HuH-7.5 (cell line): ENCODE results near the gene GRIN2A.

Experiments
- DNase-seq: peaks from one replicate; pipeline ENCODE4 v3.0.0; 2011; ENCODE audit warnings: low spot score

Gene GRIN2A

GRCh38 chr16:9817586-9817985, 364.6 kb downstream of the GRIN2A start:
- DNase-seq = no peak

DNA sequence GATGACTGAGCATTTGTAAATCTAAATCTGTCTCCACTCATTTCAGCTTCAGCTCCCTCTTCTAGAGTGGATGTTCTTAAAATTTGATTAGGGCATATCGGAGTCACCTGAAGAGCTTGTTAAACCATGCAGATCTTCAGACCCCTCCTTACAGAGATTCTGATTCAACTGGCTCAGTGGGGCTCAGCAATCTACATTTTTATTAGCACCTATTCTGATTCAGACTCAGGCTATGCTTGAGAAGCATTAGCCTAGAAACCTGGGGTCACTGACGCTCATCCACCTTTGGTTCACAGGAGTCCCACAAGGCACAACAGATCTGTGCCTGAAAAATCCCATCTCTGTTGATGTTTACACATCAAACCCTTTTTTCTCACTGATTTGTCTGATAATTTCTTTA, 365.6 kb downstream of the GRIN2A start:
- DNase-seq = no peak

DNA sequence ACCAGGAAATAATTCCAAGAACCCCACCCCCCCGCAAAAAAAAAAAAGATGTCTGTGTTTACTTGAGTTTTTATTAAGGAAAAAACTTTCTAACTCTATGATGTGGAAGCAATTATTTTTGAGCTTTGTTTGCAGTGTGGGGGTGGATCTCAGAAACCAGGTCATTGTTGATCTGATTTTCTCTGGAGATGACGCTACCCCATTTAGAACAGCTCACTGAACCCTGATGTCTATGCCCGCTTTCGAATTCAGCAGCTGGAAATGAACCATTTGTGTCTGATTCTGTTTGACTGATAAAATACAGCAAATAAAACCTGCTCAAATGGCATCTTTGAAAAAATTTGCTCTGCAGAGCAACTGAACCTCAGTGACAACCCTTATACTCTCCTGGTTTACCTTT, 368.6 kb downstream of the GRIN2A start:
- no peak for DNase-seq

- no peak for DNase-seq
Measured at GRCh38 chr16:9808210-9808609, 374.0 kb downstream of the GRIN2A start.

- no peak for DNase-seq
Measured at GRCh38 chr16:9807302-9807701, 374.9 kb downstream of the GRIN2A start.

DNA sequence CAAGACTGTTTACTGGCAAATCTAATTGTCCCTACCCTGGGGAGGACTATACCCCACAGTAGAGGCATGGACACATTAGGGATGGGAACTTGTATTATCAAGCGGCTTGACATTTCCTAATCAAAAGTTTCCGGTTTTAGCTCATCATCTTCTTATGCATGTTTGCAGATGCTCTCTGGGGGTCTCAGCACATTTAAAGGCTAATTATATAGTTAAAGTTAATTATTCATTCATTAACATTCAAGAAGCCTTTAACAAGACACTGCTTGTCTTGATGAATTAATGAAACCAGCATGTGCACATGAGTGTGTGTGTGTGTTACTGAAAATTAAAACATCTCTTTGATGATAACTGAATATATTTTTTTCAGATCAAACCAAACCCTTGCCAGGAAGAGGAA, 377.1 kb downstream of the GRIN2A start:
- DNase-seq = no peak

GRCh38 chr16:9802160-9802559, 380.1 kb downstream of the GRIN2A start:
- no peak for DNase-seq

- no peak for DNase-seq
Measured at GRCh38 chr16:9801651-9802050, 380.6 kb downstream of the GRIN2A start.

- DNase-seq = no peak
Measured at GRCh38 chr16:9800186-9800738, 382.0 kb downstream of the GRIN2A start.

DNA sequence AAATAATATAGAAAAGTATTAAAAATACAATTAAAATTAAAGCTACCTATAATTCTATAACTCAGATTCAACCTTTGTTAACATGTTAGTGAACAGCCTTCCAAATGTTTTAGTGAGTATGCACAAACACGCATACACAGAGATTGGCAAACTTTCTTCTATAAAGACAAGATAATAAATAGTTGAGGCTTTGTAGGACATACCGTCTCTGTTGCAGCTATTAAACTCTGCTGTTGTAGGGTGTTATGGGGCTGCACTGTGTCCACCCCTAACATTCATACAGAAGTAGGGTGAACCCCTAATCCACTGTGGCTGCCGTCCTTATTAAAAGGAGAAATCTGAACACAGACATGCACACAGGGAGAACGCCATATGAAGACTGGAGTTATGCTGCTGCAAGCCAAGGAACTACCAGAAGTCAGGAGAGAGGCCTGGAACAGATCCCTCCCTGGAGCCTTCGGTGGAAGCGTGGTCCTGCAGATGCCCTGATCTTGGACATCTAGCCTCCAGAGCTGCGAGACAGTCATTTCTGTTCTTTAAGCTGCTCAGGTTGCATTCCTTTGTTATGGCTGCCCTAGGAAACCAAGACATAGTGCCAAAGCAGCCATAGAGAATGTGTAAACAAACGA, 383.2 kb downstream of the GRIN2A start:
- no peak for DNase-seq

DNA sequence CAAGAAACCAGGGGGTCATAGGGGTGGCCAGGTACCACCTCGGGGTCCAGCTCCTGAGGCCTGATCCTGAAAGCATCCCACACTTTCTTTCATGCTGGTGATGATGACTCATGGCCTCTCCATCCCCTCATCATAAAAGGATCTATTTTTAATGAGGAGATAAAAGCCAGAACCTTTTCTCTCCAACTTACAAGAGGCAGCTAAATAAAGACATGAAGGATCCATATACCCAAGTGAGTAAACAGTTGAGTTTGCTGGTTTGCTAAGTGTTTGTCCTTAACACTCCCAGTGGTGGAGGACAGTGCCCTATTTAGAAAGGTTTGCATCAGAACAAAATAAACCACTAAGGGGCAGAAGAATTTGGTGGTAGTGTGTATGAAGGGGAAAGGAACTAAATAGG, 383.8 kb downstream of the GRIN2A start:
- DNase-seq = no peak

DNA sequence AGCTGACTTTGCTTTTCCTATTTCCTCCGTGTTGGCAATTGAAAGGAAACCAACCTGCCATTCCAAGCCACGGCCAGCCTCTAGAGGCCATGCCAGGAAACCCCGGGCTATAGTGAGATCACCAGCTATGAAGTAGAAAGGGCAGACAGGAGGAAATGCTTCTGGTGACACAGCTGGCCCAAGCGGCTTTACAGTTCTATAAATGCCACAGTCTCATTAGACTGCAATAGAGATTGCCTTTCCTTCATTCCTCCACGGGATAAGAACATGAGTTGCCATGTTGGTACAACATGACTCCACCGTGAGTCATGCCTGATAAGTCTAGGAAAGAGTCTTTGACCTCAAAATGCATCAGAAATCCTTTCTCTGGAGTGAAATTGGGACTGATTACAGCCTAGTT, 384.9 kb downstream of the GRIN2A start:
- DNase-seq = no peak

- DNase-seq = no peak
Measured at GRCh38 chr16:9793623-9794022, 388.6 kb downstream of the GRIN2A start.

GRCh38 chr16:9791556-9791955, 390.7 kb downstream of the GRIN2A start:
- no peak for DNase-seq

GRCh38 chr16:9790199-9790598, 392.0 kb downstream of the GRIN2A start:
- DNase-seq = no peak

- DNase-seq = no peak
Measured at GRCh38 chr16:9787717-9788116, 394.5 kb downstream of the GRIN2A start.

DNA sequence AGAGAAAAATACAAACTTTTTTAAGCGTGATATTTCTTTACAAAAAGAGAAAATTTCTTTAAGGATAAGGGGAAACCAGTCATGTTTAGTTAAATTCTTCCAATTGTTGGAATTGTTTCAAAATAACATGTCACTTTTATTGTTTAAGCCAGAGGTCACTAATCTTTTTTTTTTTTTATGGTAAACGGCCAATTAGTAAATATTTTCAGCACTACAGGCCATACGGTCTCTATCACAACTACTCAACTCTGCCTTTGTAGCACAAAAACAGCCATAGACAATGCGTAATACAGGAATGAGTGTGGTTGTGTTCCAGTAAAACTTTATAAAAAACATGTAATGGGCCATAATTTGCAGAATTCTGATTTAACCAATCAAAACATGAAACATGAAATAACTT, 401.4 kb downstream of the GRIN2A start:
- DNase-seq = no peak

DNA sequence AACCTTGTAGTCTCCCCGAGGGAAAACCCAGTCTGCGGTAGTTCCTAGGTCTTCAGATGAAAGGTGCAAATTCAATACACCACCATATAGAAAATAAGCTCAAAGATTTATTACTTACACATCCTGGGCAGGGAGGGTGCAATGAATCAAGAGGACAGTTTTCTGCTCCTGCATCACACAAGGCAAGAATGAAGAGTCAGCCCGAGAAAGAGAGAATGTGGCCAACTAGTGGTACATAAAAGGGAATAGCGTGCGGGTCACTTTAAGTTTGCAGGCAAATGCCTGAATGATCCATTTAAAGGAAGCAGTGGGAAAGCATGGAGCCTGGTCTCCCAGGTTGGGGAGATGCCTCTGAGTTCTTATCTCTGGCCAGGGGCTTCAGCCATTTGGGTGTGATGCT, 403.4 kb downstream of the GRIN2A start:
- DNase-seq = no peak

GRCh38 chr16:9775998-9776397, 406.2 kb downstream of the GRIN2A start:
- no peak for DNase-seq

DNA sequence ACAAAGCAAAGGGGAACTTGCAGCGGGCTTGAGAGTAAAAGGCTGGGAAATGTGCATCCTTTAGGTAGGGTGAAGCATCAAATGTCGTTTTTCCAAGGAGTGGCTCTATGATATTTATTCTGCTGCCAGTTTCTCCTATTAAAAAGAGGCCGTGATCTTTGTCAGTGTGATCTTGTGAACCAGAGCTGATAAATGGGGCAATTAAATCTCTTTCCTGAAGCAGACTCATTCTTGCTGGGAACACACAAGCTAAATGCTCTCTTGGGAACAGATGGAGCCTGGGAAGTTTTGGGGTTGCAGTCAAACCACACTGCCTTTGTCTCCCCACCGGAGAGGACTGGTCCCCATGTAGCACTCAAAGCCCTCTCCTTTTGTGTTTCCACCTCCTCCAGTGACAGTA, 408.9 kb downstream of the GRIN2A start:
- DNase-seq = no peak

DNA sequence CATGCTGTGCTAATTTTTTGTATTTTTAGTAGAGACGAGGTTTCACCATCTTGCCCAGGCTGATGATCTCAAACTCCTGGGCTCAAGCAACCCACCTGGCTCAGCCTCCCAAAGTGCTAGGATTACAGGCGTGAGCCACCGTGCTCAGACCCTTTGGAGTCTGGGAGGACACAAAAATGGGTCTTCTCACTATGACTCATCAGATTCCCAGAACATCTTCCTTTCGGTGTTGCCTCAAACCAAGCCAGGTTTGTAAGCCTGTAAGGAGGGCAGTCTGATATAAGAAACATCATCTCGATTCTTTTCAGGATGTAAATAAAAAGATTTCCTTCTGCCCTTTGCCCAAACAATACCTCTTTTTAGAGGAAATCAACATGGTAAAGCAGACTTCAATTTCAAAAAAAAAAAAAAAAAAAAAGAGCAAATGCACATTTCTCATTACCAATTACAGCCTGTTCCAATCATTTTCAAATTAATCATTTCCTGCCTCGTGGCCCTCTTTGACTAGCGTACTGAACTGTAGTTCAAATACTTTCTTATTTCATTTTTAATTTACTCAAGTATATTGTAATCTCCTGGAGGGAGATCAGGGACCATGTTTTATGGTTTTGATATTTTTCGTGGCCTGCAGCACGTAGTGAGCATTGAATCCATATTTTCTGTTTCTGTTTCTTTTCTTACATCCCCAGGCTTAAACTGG, 409.6 kb downstream of the GRIN2A start:
- DNase-seq = no peak

DNA sequence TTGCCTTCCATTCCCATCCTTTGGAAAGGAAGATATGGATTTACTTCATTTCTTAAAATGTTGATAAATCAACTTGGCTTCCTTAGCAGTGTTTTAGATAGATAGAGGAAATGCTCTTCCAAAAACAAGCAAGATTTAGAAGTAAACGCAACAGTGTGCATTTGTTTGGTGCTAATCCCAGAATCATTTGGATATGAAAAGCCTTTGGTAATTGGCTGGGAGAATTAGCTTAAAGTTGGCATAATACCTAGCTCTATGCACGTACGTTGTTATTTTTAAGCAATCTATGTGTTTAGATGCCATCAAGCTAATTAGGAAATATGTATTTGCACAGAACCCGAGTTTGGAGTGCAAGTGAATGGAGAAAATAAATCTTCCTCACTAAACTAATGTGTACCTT, 415.3 kb downstream of the GRIN2A start:
- no peak for DNase-seq

GRCh38 chr16:9763505-9763904, 418.7 kb downstream of the GRIN2A start:
- no peak for DNase-seq

DNA sequence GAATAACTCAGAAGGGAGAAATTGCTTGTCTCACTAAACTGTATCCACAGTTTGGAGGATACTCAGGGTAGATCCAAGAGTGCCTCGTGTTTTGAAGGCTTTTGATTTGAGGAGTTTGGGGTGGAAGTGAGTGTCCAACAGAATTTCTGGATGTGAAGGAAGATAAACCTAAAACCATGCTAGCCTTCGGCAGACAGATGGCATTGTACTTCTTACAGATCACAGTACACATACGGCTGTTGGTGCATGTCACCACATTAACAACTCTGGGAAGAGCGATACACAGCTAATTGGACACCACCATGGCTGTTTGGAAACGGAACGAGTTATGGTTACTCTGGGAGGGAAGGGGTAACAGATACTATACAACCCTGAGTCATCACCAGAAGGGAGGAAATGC, 420.4 kb downstream of the GRIN2A start:
- no peak for DNase-seq
